H1 (cell line): ENCODE results near the gene UMAD1.

Experiments used
- CEBPB ChIP-seq: IDR thresholded peaks from 2 replicates; pipeline ENCODE4 v1.6.1; 2012; ENCODE audit warnings: low read depth, low read length
- EGR1 ChIP-seq: IDR thresholded peaks from 2 replicates; pipeline ENCODE4 v1.6.1; 2011; ENCODE audit warnings: low read depth, low read length, borderline replicate concordance
- EP300 ChIP-seq, 2 experiments: IDR thresholded peaks; 1 replicate in 1 of 2; 2 replicates in 1 of 2; pipeline ENCODE4 v1.6.1; 2011 to 2012; ENCODE audit warnings: low read depth in 2 of 2, low read length in 2 of 2, mild to moderate bottlenecking in 2 of 2, borderline replicate concordance in 1 of 2, inconsistent platforms in 1 of 2, moderate library complexity in 1 of 2
- EZH2 ChIP-seq: fragments of 200-600 bp; sonication (generic); IDR thresholded peaks from 2 replicates; pipeline ENCODE4 v1.7.1; 2012; ENCODE audit warnings: low read depth, mild to moderate bottlenecking, moderate library complexity, low read length, inconsistent platforms; ENCODE audit not compliant: severe bottlenecking
- POLR2A ChIP-seq, 2 experiments: IDR thresholded peaks; 1 replicate in 1 of 2; 2 replicates in 1 of 2; pipeline ENCODE4 v1.6.1; 2011; ENCODE audit warnings: low read depth in 2 of 2, low read length in 2 of 2, mild to moderate bottlenecking in 2 of 2; ENCODE audit errors: control extremely low read depth in 1 of 2
- POLR2AphosphoS5 ChIP-seq: IDR thresholded peaks from 2 replicates; pipeline ENCODE4 v1.6.1; 2011; ENCODE audit warnings: low read depth, low read length
- RAD21 ChIP-seq, 2 experiments: IDR thresholded peaks in 1 of 2; conservative IDR thresholded peaks in 1 of 2; 2 replicates each; pipeline ENCODE4 v1.6.1; 2011; ENCODE audit warnings: low read depth in 2 of 2, low read length in 2 of 2, improper control_type of control experiment in 1 of 2, inconsistent platforms in 1 of 2, mild to moderate bottlenecking in 1 of 2, moderate library complexity in 1 of 2
- RFX5 ChIP-seq: IDR thresholded peaks from 2 replicates; pipeline ENCODE4 v1.6.1; 2011; ENCODE audit warnings: low read depth, low read length, improper control_type of control experiment, borderline replicate concordance
- YY1 ChIP-seq: IDR thresholded peaks from 2 replicates; pipeline ENCODE4 v1.6.1; 2011; ENCODE audit warnings: low read depth, mild to moderate bottlenecking, low read length
- TF ChIP-seq, protein P1 (sequence below), 3 experiments: IDR thresholded peaks; 1 replicate in 2 of 3; 2 replicates in 1 of 3; pipeline versions ENCODE4 v1.5.1 to v1.6.1; 2011; ENCODE audit warnings: low read length in 3 of 3, mild to moderate bottlenecking in 3 of 3, inconsistent platforms in 2 of 3, low read depth in 1 of 3, moderate library complexity in 1 of 3; ENCODE audit not compliant: insufficient read depth in 1 of 3; ENCODE audit errors: control extremely low read depth in 1 of 3
- TF ChIP-seq, protein P2 (sequence below): IDR thresholded peaks from 2 replicates; pipeline ENCODE4 v1.6.1; 2012; ENCODE audit warnings: inconsistent platforms

DNA sequence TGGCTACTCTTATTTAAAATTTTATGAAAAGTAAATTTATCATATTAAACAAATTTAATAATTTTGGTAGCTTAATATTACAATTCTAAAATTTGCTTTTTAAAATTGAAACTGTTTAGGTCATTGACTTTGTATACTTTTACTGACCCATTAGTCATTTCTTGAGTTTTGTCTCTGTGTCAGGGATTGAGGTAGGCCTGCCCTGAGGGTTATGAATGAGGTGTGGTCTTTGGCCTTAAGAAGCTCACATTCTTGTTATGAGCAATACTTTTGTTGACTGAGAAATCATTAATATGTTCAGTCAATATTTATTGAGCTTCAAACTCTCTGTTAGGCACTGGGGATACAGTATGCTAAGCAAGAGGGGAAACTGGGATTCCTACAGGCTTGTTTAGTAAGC lies 124.9 kb downstream of the UMAD1 start:
- TF ChIP-seq, protein P1, sequence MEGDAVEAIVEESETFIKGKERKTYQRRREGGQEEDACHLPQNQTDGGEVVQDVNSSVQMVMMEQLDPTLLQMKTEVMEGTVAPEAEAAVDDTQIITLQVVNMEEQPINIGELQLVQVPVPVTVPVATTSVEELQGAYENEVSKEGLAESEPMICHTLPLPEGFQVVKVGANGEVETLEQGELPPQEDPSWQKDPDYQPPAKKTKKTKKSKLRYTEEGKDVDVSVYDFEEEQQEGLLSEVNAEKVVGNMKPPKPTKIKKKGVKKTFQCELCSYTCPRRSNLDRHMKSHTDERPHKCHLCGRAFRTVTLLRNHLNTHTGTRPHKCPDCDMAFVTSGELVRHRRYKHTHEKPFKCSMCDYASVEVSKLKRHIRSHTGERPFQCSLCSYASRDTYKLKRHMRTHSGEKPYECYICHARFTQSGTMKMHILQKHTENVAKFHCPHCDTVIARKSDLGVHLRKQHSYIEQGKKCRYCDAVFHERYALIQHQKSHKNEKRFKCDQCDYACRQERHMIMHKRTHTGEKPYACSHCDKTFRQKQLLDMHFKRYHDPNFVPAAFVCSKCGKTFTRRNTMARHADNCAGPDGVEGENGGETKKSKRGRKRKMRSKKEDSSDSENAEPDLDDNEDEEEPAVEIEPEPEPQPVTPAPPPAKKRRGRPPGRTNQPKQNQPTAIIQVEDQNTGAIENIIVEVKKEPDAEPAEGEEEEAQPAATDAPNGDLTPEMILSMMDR (IDR thresholded peaks at IDR 0.05; ENCODE audit: control extremely low read depth in 1 of 3, insufficient read depth in 1 of 3, low read depth in 1 of 3, low read length in 3 of 3): no peak
- TF ChIP-seq, protein P2, sequence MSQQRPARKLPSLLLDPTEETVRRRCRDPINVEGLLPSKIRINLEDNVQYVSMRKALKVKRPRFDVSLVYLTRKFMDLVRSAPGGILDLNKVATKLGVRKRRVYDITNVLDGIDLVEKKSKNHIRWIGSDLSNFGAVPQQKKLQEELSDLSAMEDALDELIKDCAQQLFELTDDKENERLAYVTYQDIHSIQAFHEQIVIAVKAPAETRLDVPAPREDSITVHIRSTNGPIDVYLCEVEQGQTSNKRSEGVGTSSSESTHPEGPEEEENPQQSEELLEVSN: no peak
- TF ChIP-seq RAD21 (IDR thresholded peaks at IDR 0.05 in 1 of 2, conservative IDR thresholded peaks at IDR 0.05 in 1 of 2; ENCODE audit: low read depth in 2 of 2, low read length in 2 of 2) (no peak), EZH2 (no peak), YY1 (no peak), POLR2AphosphoS5 (no peak), EGR1 (no peak), POLR2A (IDR thresholded peaks at IDR 0.05; ENCODE audit: control extremely low read depth in 1 of 2, low read depth in 2 of 2, low read length in 2 of 2) (no peak), RFX5 (no peak), CEBPB (no peak), EP300 (IDR thresholded peaks at IDR 0.05; ENCODE audit: borderline replicate concordance in 1 of 2, low read depth in 2 of 2, low read length in 2 of 2) (no peak)
